Measurements from ENCODE around the gene IDH2. TPM values are rescaled to one million over a fixed set of nuclear protein-coding genes. Genes with fewer than 3 reads are reported as not detected.
"Not testable (repeated sequence)": the region's sequence is repeated elsewhere in the genome, so short reads cannot be mapped to it uniquely, and the experiment has no call there.

IDH2 gene
- total RNA-seq, 6 experiments from 2014 or later, result 26.3 to 32.4 (median 28.9) TPM

GRCh38 chr15:90143166-90143655, 40.9 kb upstream of the IDH2 start:
- H3K27ac Mint-ChIP-seq, result no peak overlapping the region
- H3K27me3 Mint-ChIP-seq (ENCODE audit: insufficient read depth), result peaks cover 11% of the 10 kb centered on the region
- peak; percentile 72 for TF ChIP-seq CTCF (IDR thresholded peaks at IDR 0.05)
- DNase-seq, result no peak
- H3K4me1 Mint-ChIP-seq (ENCODE audit: low read depth), result peaks cover 12% of the 10 kb centered on the region
- H3K36me3 Mint-ChIP-seq (ENCODE audit: low read depth), result no peaks in the 10 kb centered on the region
- H3K4me3 Mint-ChIP-seq, result no peak overlapping the region
- H3K9me3 Mint-ChIP-seq, result no peaks in the 10 kb centered on the region

- Mint-ChIP-seq H3K27me3 (ENCODE audit: insufficient read depth) (peaks cover 11% of the 10 kb centered on the region), H3K4me3 (no peak overlapping the region), H3K36me3 (ENCODE audit: low read depth) (no peaks in the 10 kb centered on the region), H3K27ac (peak overlapping the region; percentile 29), H3K9me3 (no peaks in the 10 kb centered on the region), H3K4me1 (ENCODE audit: low read depth) (peaks cover 12% of the 10 kb centered on the region)
- TF ChIP-seq CTCF (IDR thresholded peaks at IDR 0.05), result no peak
- no peak for DNase-seq
Observed at GRCh38 chr15:90142216-90143165, 40.2 kb upstream of the IDH2 start.

GRCh38 chr15:90141646-90142045, 39.4 kb upstream of the IDH2 start:
- Mint-ChIP-seq H3K36me3 (ENCODE audit: low read depth) (no peaks in the 10 kb centered on the region), H3K4me1 (ENCODE audit: low read depth) (peaks cover 12% of the 10 kb centered on the region), H3K27ac (peak overlapping the region; percentile 29), H3K27me3 (ENCODE audit: insufficient read depth) (peaks cover 11% of the 10 kb centered on the region), H3K4me3 (peak overlapping the region; percentile 25), H3K9me3 (no peaks in the 10 kb centered on the region)
- peak; percentile 18 for DNase-seq
- TF ChIP-seq CTCF (IDR thresholded peaks at IDR 0.05), result no peak

GRCh38 chr15:90139549-90139948, 37.3 kb upstream of the IDH2 start:
- H3K27ac Mint-ChIP-seq; DNase-seq; H3K36me3 Mint-ChIP-seq (ENCODE audit: low read depth); H3K4me3 Mint-ChIP-seq; H3K9me3 Mint-ChIP-seq: not testable (repeated sequence)
- Mint-ChIP-seq H3K27me3 (ENCODE audit: insufficient read depth) (peaks cover 13% of the 10 kb centered on the region), H3K4me1 (ENCODE audit: low read depth) (peaks cover 12% of the 10 kb centered on the region)

- no peaks in the 10 kb centered on the region for H3K36me3 Mint-ChIP-seq (ENCODE audit: low read depth)
- no peak overlapping the region for H3K27ac Mint-ChIP-seq
- H3K4me1 Mint-ChIP-seq (ENCODE audit: low read depth), result peaks cover 12% of the 10 kb centered on the region
- no peak for TF ChIP-seq CTCF (IDR thresholded peaks at IDR 0.05)
- DNase-seq, result no peak
- no peaks in the 10 kb centered on the region for H3K9me3 Mint-ChIP-seq
- no peak overlapping the region for H3K4me3 Mint-ChIP-seq
- H3K27me3 Mint-ChIP-seq (ENCODE audit: insufficient read depth), result peaks cover 24% of the 10 kb centered on the region
Observed at GRCh38 chr15:90138071-90138833, 36.0 kb upstream of the IDH2 start.
